Left kidney (tissue), 2 donors: ENCODE measurements around the gene NRAP. TPM values are rescaled to one million over a fixed set of nuclear protein-coding genes. Genes with fewer than 3 reads are reported as not detected.

Experiments
- DNase-seq: peaks from one replicate; pipeline ENCODE4 v3.0.0-alpha.2; 2013
- polyA plus RNA-seq: library from polyadenylated mRNA; unstranded; fragments of 120-200 nt; gene quantifications from one replicate; pipeline ENCODE4 v1.2.1, GENCODE V29; 2013; ENCODE audit not compliant: insufficient read length

NRAP gene
- polyA plus RNA-seq, 1 donor, result not detected

- no peak for DNase-seq
Observed at GRCh38 chr10:113631684-113632367, 32.0 kb downstream of the NRAP start.

GRCh38 chr10:113630929-113631533, 32.8 kb downstream of the NRAP start:
- DNase-seq, result no peak

GRCh38 chr10:113628607-113629153, 35.2 kb downstream of the NRAP start:
- DNase-seq, result no peak

GRCh38 chr10:113627836-113628235, 36.0 kb downstream of the NRAP start:
- DNase-seq, result no peak

- no peak for DNase-seq
Observed at GRCh38 chr10:113626809-113627355, 37.0 kb downstream of the NRAP start.

- no peak for DNase-seq
Observed at GRCh38 chr10:113625461-113626186, 38.2 kb downstream of the NRAP start.

- no peak for DNase-seq
Observed at GRCh38 chr10:113622831-113623230, 41.0 kb downstream of the NRAP start.

GRCh38 chr10:113621799-113622198, 42.0 kb downstream of the NRAP start:
- DNase-seq, result no peak

GRCh38 chr10:113620936-113621335, 42.9 kb downstream of the NRAP start:
- no peak for DNase-seq

GRCh38 chr10:113620511-113620910, 43.3 kb downstream of the NRAP start:
- DNase-seq, result no peak

- DNase-seq, result no peak
Observed at GRCh38 chr10:113619401-113619800, 44.4 kb downstream of the NRAP start.

GRCh38 chr10:113618338-113618737, 45.5 kb downstream of the NRAP start:
- no peak for DNase-seq

GRCh38 chr10:113617086-113617485, 46.8 kb downstream of the NRAP start:
- no peak for DNase-seq

- peak; percentile 19 for DNase-seq
Observed at GRCh38 chr10:113616244-113617074, 47.4 kb downstream of the NRAP start.

- no peak for DNase-seq
Observed at GRCh38 chr10:113613977-113614690, 49.7 kb downstream of the NRAP start.

- no peak for DNase-seq
Observed at GRCh38 chr10:113613427-113613826, 50.4 kb downstream of the NRAP start.

- no peak for DNase-seq
Observed at GRCh38 chr10:113612154-113612553, 51.7 kb downstream of the NRAP start.

GRCh38 chr10:113610631-113611601, 52.9 kb downstream of the NRAP start:
- peak; percentile 20 for DNase-seq

- no peak for DNase-seq
Observed at GRCh38 chr10:113609704-113610108, 54.1 kb downstream of the NRAP start.
